OCI-LY3 (cell line): ENCODE data around the gene CLTC.

Experiments
- H2AFZ ChIP-seq: fragments of 200-600, 300-600 bp; shearing (Covaris generic); 2 replicates; pipeline ENCODE4 v1.6.0; 2014; ENCODE audit warnings: antibody characterized with exemption, low read depth, low read length
- H3K27ac ChIP-seq: fragments of 200-600, 300-600 bp; sonication (generic); 2 replicates; pipeline ENCODE4 v1.5.1; 2014; ENCODE audit warnings: mild to moderate bottlenecking, low read length, moderate library complexity, mixed read lengths
- H3K27me3 ChIP-seq: fragments of 200-600, 300-600 bp; sonication (generic); 2 replicates; pipeline ENCODE4 v1.6.1; 2014; ENCODE audit warnings: low read depth, low read length, mixed read lengths
- H3K36me3 ChIP-seq: fragments of 200-600, 300-600 bp; sonication (generic); replicated peaks from 2 replicates; pipeline ENCODE3; 2014; ENCODE audit warnings: low read depth, low read length, mixed read lengths
- H3K4me1 ChIP-seq: fragments of 300-600, 200-600 bp; sonication (generic); 2 replicates; pipeline ENCODE4 v1.6.1; 2014; ENCODE audit warnings: low read length, mixed read lengths
- H3K4me2 ChIP-seq: fragments of 200-600, 300-600 bp; sonication (generic); 2 replicates; pipeline ENCODE4 v1.6.1; 2014; ENCODE audit warnings: low read length, mixed read lengths
- H3K4me3 ChIP-seq: fragments of 300-600, 200-600 bp; sonication (generic); 2 replicates; pipeline ENCODE4 v1.5.1; 2014; ENCODE audit warnings: antibody characterized with exemption, mild to moderate bottlenecking, low read length, moderate library complexity
- H3K79me2 ChIP-seq: fragments of 300-600, 200-600 bp; shearing (Covaris generic); 2 replicates; pipeline ENCODE4 v1.6.1; 2014; ENCODE audit warnings: mild to moderate bottlenecking, low read length, mixed read lengths
- H3K9ac ChIP-seq: fragments of 300-600, 200-600 bp; shearing (Covaris generic); 2 replicates; pipeline ENCODE4 v1.6.0; 2014; ENCODE audit warnings: mild to moderate bottlenecking, low read length, moderate library complexity
- H3K9me3 ChIP-seq: fragments of 200-600, 300-600 bp; shearing (Covaris generic); 2 replicates; pipeline ENCODE4 v1.6.1; 2014; ENCODE audit warnings: low read length, mixed read lengths; ENCODE audit not compliant: insufficient read depth
- H4K20me1 ChIP-seq: fragments of 200-600, 300-600 bp; sonication (generic); 2 replicates; pipeline ENCODE4 v1.6.1; 2016; ENCODE audit warnings: low read length, mixed read lengths; ENCODE audit not compliant: insufficient read depth
- EZH2phosphoT487 ChIP-seq: fragments of 200-600 bp; shearing (Covaris generic); IDR thresholded peaks from 2 replicates; pipeline ENCODE4 v1.6.1; 2018; ENCODE audit warnings: antibody characterized with exemption, mixed run types, low read depth
- TF ChIP-seq, protein P1 (sequence below): fragments of 200-600, 300-600 bp; sonication (generic); IDR thresholded peaks from 2 replicates; pipeline ENCODE4 v1.5.1; 2014; ENCODE audit warnings: antibody characterized with exemption, low read length, low read depth

The CLTC gene

DNA sequence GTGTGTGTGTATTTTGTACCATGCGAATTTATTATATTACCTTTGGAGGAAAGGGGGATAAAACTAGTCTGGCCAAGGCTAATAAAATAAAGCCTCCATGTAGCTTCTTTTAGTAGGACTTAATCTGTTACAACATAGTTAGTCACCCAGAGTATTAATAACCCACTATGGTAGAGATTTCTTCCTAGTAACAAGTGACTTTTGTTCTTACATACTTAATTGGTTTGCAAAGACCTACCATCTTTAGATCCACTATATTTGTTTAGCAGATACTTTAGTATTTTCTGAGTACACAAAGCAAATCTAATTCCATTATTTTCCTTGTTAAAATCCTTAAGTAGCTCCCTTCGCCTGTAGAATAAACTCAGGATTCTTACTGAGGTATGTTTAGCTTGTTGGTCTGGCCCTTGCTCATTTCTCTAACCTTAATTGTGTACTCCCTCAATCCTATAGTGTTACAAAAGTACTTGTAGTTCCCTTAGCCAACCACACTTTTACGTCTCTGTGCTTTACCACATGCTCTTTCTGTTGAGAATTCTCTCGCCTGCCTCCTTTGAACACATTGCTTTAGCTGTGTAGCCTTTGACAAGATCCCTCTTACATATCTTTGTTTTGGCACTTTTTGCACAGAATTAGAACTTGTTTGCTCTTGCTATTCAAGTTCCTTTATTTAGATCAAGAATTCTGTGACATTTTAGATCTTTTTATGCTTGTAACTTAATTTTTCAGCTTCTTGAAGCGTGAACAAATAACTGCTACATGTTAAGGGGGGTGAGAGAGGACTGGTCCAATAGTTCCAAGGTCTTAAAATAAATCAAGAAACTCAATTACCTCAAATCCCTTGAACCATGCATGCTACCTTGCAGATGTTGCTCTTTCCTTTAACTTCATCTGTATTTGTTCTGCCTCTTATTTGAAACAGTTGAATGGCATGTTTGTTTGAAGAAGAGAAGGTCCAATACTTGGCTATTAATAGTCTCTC is 23.8 kb downstream of the CLTC start:
- Histone ChIP-seq H4K20me1 (peaks cover 94% of the 10 kb centered on the region), H3K9me3 (no peaks in the 10 kb centered on the region), H3K27ac (no peak overlapping the region), H3K27me3 (no peaks in the 10 kb centered on the region), H3K79me2 (peaks cover 90% of the 10 kb centered on the region), H3K4me1 (peaks cover 23% of the 10 kb centered on the region), H2AFZ (no peak overlapping the region), H3K4me2 (no peak overlapping the region), H3K4me3 (no peak overlapping the region), H3K36me3 (peaks cover 41% of the 10 kb centered on the region), H3K9ac (no peak overlapping the region)
- TF ChIP-seq, protein P1, sequence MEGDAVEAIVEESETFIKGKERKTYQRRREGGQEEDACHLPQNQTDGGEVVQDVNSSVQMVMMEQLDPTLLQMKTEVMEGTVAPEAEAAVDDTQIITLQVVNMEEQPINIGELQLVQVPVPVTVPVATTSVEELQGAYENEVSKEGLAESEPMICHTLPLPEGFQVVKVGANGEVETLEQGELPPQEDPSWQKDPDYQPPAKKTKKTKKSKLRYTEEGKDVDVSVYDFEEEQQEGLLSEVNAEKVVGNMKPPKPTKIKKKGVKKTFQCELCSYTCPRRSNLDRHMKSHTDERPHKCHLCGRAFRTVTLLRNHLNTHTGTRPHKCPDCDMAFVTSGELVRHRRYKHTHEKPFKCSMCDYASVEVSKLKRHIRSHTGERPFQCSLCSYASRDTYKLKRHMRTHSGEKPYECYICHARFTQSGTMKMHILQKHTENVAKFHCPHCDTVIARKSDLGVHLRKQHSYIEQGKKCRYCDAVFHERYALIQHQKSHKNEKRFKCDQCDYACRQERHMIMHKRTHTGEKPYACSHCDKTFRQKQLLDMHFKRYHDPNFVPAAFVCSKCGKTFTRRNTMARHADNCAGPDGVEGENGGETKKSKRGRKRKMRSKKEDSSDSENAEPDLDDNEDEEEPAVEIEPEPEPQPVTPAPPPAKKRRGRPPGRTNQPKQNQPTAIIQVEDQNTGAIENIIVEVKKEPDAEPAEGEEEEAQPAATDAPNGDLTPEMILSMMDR: no peak
- TF ChIP-seq EZH2phosphoT487: no peak

GRCh38 chr17:59647288-59647687 is 27.6 kb downstream of the CLTC start:
- TF ChIP-seq, protein P1: no peak
- no peak for TF ChIP-seq EZH2phosphoT487
- Histone ChIP-seq H3K4me1 (peaks cover 10% of the 10 kb centered on the region), H3K9ac (no peak overlapping the region), H3K27me3 (no peaks in the 10 kb centered on the region), H3K27ac (no peak overlapping the region), H3K36me3 (peaks cover 78% of the 10 kb centered on the region), H3K4me3 (no peak overlapping the region), H3K4me2 (no peak overlapping the region), H4K20me1 (peaks cover 62% of the 10 kb centered on the region), H3K9me3 (no peaks in the 10 kb centered on the region), H3K79me2 (peaks cover 73% of the 10 kb centered on the region), H2AFZ (no peak overlapping the region)

DNA sequence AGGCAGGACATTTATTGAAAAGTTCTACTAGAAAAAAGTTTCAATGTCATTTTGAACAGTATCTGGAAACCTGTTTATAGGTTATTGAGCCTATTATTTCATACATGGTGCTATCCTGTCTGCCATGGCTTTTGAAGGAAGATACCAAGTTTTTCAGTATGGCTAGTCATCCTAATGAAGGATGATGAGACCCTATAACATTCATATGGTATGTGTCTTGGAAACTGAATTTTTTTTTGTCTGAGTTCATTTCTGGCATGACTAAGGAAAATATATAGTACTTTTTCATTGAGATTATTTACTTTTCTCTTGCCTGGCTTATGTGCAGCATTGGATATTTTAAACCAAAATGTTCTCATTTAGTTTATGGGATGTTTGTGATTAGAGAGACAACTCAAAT is 30.2 kb downstream of the CLTC start:
- Histone ChIP-seq H3K9me3 (no peaks in the 10 kb centered on the region), H3K79me2 (peaks cover 56% of the 10 kb centered on the region), H3K9ac (no peak overlapping the region), H3K4me2 (no peak overlapping the region), H3K27me3 (no peaks in the 10 kb centered on the region), H4K20me1 (peaks cover 37% of the 10 kb centered on the region), H2AFZ (no peak overlapping the region), H3K27ac (no peak overlapping the region), H3K4me3 (no peak overlapping the region), H3K4me1 (no peaks in the 10 kb centered on the region), H3K36me3 (peaks cover 78% of the 10 kb centered on the region)
- TF ChIP-seq, protein P1: no peak
- no peak for TF ChIP-seq EZH2phosphoT487

GRCh38 chr17:59650642-59651041 is 30.9 kb downstream of the CLTC start:
- Histone ChIP-seq H4K20me1 (peaks cover 32% of the 10 kb centered on the region), H3K9me3 (no peaks in the 10 kb centered on the region), H2AFZ (no peak overlapping the region), H3K4me3 (no peak overlapping the region), H3K79me2 (peaks cover 53% of the 10 kb centered on the region), H3K4me1 (no peaks in the 10 kb centered on the region), H3K4me2 (no peak overlapping the region), H3K36me3 (peaks cover 81% of the 10 kb centered on the region), H3K9ac (no peak overlapping the region), H3K27me3 (no peaks in the 10 kb centered on the region), H3K27ac (no peak overlapping the region)
- TF ChIP-seq EZH2phosphoT487: no peak
- TF ChIP-seq, protein P1: no peak
